ENCODE measurements around the gene COL24A1. TPM values are rescaled to one million over a fixed set of nuclear protein-coding genes. Genes with fewer than 3 reads are reported as not detected.
"Not testable (repeated sequence)": the region's sequence is repeated elsewhere in the genome, so short reads cannot be mapped to it uniquely, and the experiment has no call there.

COL24A1 gene
- total and polyA plus RNA-seq, 3 donors from 2014 or later: 0.75 to 2.4 (median 1.8) TPM

- Histone ChIP-seq H3K4me3 (no peak overlapping the region), H3K4me1 (no peaks in the 10 kb centered on the region), H3K27ac (no peak overlapping the region), H3K9me3 (no peaks in the 10 kb centered on the region), H3K36me3 (ENCODE audit: low read depth, missing control alignments) (no peaks in the 10 kb centered on the region), H3K27me3 (no peaks in the 10 kb centered on the region)
- WGBS, 2 donors: 67 to 75% methylated on average over 1 of the region's 1 CpG
- intact Hi-C loops (cut with DNase I; ENCODE audit: low total_unique reads): no loop called here
- DNase-seq: no peak
- TF ChIP-seq CTCF (IDR thresholded peaks at IDR 0.05) (no peak), POLR2A (IDR thresholded peaks at IDR 0.05) (no peak)
These were observed 19.1 kb downstream of the COL24A1 start for GRCh38 chr1:86137436-86137835.

DNA sequence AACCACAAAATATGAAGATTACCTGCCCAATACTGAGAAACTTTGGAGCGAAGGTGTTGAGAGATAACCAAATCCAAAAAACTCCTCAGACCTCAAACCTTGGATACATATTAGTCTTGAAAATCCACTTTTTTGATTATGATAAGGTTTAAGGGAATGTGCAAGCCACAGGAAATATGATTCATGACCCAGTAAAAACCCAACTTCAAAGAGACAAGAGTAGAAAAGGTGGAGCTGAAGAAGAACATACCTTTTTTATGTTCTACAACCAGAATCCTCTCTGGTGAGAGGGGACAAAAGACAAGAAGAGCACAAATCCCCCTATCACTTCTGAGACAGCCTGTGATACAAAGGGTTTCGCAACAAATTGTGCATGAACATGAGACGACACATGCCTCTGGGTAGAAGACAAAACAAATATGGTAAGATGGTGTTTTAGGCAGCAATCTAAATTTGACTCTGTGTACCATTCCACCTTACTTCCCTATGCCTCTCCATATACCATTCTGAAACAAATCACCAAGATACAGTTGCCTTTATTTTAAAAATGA, 37.3 kb downstream of the COL24A1 start:
- TF ChIP-seq CTCF (IDR thresholded peaks at IDR 0.05): no peak
- TF ChIP-seq POLR2A (IDR thresholded peaks at IDR 0.05): no peak
- no peaks in the 10 kb centered on the region for H3K9me3 ChIP-seq
- H3K4me3 ChIP-seq: no peak overlapping the region
- intact Hi-C loops (cut with DNase I; ENCODE audit: low total_unique reads): no loop called here
- H3K36me3 ChIP-seq (ENCODE audit: low read depth, missing control alignments): no peaks in the 10 kb centered on the region
- 84 to 94% methylated on average over 3 of the region's 3 CpGs for WGBS, 2 donors
- no peak overlapping the region for H3K27ac ChIP-seq
- H3K27me3 ChIP-seq: no peaks in the 10 kb centered on the region
- DNase-seq: no peak
- H3K4me1 ChIP-seq: no peaks in the 10 kb centered on the region

DNA sequence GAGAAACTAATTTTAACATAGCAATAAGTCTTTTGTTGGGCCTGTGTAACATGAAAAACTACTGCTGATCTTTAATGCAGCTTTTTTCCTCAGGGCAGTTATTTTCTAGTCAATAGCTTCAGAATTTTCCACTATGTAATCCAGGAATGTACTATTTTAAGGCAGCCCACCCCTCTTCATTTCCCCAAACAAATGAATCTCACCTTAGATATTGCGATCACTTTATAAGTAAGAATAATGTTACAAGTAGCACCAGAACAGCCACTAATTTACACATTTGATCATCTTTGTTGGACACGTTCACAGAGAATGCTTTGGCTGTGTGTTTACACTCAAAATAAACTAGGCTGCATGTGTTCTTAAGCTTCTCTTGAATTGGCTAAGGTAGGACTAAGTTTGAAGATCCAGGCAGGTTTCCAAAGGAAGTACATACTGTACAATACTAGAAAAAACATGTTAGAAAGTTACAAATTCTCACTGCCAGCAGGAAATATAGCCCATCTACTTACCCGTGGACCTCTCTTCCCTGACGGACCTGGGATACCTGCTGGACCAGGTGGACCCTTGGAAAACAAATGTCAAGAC, 41.7 kb downstream of the COL24A1 start:
- Histone ChIP-seq H3K4me1 (no peaks in the 10 kb centered on the region), H3K27ac (no peak overlapping the region), H3K36me3 (ENCODE audit: low read depth, missing control alignments) (no peaks in the 10 kb centered on the region), H3K27me3 (no peaks in the 10 kb centered on the region), H3K9me3 (no peaks in the 10 kb centered on the region), H3K4me3 (no peak overlapping the region)
- no peak for DNase-seq
- 33 to 46% methylated on average over 4 of the region's 4 CpGs for WGBS, 2 donors
- TF ChIP-seq POLR2A (IDR thresholded peaks at IDR 0.05) (no peak), CTCF (IDR thresholded peaks at IDR 0.05) (no peak)
- intact Hi-C loops (cut with DNase I; ENCODE audit: low total_unique reads): no loop called here

- WGBS, 2 donors: 53 to 68% methylated on average over 2 of the region's 2 CpGs
- Histone ChIP-seq H3K27me3 (no peaks in the 10 kb centered on the region), H3K27ac (no peak overlapping the region), H3K4me3 (no peak overlapping the region), H3K9me3 (no peaks in the 10 kb centered on the region), H3K36me3 (ENCODE audit: low read depth, missing control alignments) (no peaks in the 10 kb centered on the region), H3K4me1 (no peaks in the 10 kb centered on the region)
- no peak for DNase-seq
- intact Hi-C loops (cut with DNase I; ENCODE audit: low total_unique reads): no loop called here
- TF ChIP-seq CTCF (IDR thresholded peaks at IDR 0.05) (no peak), POLR2A (IDR thresholded peaks at IDR 0.05) (no peak)
These were observed 42.3 kb downstream of the COL24A1 start for GRCh38 chr1:86114236-86114635.

DNA sequence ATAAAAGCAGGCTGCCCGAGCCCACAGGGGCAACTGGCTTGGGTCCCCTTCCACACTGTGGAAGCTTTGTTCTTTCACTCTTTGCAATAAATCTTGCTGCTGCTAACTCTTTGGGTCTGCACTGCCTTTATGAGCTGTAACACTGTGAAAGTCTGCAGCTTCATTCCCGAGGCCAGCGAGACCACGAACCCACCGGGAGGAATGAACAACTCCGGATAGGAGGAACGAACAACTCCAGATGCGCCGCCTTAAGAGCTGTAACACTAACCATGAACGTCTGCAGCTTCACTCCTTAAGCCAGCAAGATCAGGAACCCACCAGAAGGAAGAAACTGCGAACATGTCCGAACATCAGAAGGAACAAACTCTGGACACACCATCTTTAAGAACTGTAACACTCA, 45.0 kb downstream of the COL24A1 start:
- H3K4me1 ChIP-seq; H3K9me3 ChIP-seq; H3K27me3 ChIP-seq; intact Hi-C loops (cut with DNase I; ENCODE audit: low total_unique reads); DNase-seq; H3K36me3 ChIP-seq (ENCODE audit: low read depth, missing control alignments); H3K4me3 ChIP-seq; H3K27ac ChIP-seq: not testable (repeated sequence)
- 81 to 96% methylated on average over 12 of the region's 12 CpGs for WGBS, 2 donors
